ENCODE results near the gene MMEL1.
"Not testable (repeated sequence)": the region's sequence is repeated elsewhere in the genome, so short reads cannot be mapped to it uniquely, and the experiment has no call there.

The MMEL1 gene

DNA sequence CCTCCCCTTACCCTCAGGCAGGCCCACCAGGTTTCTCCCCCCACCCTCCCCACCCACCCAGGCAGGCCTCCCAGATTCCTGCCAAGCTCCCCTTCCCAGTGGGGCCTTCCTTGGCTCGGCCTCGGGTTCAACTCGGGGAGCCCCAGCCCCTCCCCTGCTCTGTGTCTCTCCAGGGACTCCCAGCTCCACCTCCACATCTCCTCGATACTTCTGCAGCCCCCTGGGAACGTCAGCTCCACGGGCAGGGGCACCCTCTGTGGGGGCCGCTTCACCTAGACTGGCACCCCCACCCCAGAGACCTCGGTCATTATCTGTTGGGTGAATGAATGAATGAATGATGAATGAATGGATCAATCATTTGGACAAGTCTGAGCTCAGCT, 775 bp downstream of the MMEL1 start:
- Histone ChIP-seq H3K4me1 (ENCODE audit: insufficient read depth, low read length) (no peaks in the 10 kb centered on the region), H3K36me3 (ENCODE audit: insufficient read depth, low read length) (no peaks in the 10 kb centered on the region), H3K27ac (ENCODE audit: low read depth, low read length) (no peak overlapping the region), H3K9ac (ENCODE audit: low read depth, low read length) (no peak overlapping the region), H3K9me3 (ENCODE audit: insufficient read depth, low read depth, low read length) (peaks cover 23% of the 10 kb centered on the region), H3K27me3 (ENCODE audit: insufficient read depth, low read length) (peaks cover 34% of the 10 kb centered on the region), H3K4me3 (ENCODE audit: low read length) (no peak overlapping the region)
- WGBS: 89% methylated on average over 8 of the region's 8 CpGs

DNA sequence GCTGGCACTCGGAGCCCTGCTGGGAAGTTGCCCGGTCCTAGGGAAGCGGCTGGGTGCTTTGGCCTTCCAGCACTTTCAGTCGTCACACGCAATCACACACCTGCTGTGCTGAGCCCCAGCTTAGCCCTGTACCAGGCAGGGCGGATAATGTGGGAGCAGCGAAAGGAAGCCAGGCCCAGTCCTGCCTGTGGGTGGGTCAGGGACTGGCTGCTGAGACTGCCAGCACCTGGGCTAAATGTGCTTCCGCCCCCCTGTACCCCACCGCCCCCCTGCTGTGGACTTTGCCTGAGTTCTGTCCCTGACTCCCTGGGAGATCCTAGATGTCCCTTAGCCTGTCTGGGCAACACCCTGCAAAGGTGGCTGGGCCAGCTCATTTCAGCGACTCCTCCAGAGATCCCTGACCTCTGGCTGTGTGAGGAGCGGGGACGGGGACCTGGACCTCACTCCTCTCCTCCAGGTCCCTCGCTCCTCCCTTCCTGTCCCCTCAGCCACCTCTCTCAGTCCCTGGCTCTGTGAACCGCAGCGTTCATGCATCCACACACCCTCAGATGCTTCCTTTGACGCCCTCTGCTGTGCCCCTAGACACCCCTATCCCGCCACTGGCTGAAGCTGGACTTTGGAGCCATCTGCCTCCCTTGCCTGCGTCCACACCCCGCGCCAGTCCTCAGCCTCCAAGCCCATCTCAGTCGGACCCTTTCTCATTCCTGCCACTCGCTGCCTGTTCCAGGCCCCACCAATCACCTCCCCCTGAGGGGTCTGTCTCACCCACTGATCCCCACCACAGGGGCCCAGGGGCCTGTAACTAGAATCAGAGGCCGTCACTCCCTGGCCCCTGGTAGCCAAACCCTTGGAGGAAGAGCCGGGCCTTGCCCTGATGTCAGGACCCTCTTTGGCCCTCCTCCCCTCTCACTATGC, 1.4 kb downstream of the MMEL1 start:
- H3K9ac ChIP-seq (ENCODE audit: low read depth, low read length): no peak overlapping the region
- no peaks in the 10 kb centered on the region for H3K4me1 ChIP-seq (ENCODE audit: insufficient read depth, low read length)
- H3K9me3 ChIP-seq (ENCODE audit: insufficient read depth, low read depth, low read length): peaks cover 17% of the 10 kb centered on the region
- 90% methylated on average over 24 of the region's 24 CpGs for WGBS
- H3K27me3 ChIP-seq (ENCODE audit: insufficient read depth, low read length): peaks cover 41% of the 10 kb centered on the region
- no peak overlapping the region for H3K27ac ChIP-seq (ENCODE audit: low read depth, low read length)
- no peak overlapping the region for H3K4me3 ChIP-seq (ENCODE audit: low read length)
- no peaks in the 10 kb centered on the region for H3K36me3 ChIP-seq (ENCODE audit: insufficient read depth, low read length)

DNA sequence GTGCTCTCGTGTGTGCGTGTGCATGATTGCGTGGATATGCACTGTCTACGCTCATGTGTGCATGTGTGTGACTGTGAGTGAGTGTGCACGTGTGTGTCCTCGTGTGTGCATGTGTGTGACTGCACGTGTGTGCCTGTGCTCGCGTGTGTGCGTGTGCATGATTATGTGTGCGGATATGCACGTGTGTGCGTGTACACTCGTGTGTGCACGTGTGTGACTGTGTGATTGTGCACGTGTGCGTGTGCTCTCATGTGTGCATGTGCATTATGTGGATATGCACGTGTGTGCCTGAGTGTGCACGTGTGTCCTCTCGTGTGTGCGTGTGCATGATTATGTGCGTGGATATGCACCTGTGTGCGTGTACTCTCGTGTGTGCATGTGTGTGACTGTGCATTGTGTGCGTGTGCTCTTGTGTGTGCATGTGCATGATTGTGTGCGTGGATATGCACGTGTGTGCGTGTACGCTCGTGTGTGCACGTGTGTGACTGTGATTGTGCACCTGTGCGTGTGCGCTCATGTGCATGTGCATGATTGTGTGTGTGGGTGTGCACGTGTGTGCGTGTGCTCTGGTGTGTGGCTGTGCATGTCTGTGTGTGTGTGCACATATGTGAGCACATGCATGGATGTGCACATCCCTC, 2.2 kb downstream of the MMEL1 start:
- Histone ChIP-seq H3K27ac (ENCODE audit: low read depth, low read length) (no peak overlapping the region), H3K27me3 (ENCODE audit: insufficient read depth, low read length) (peaks cover 49% of the 10 kb centered on the region), H3K4me1 (ENCODE audit: insufficient read depth, low read length) (no peaks in the 10 kb centered on the region), H3K4me3 (ENCODE audit: low read length) (no peak overlapping the region), H3K9ac (ENCODE audit: low read depth, low read length) (no peak overlapping the region), H3K36me3 (ENCODE audit: insufficient read depth, low read length) (no peaks in the 10 kb centered on the region), H3K9me3 (ENCODE audit: insufficient read depth, low read depth, low read length) (peaks cover 11% of the 10 kb centered on the region; the same call in 1 of the 2 replicates)
- WGBS: 93% methylated on average over 35 of the region's 35 CpGs

DNA sequence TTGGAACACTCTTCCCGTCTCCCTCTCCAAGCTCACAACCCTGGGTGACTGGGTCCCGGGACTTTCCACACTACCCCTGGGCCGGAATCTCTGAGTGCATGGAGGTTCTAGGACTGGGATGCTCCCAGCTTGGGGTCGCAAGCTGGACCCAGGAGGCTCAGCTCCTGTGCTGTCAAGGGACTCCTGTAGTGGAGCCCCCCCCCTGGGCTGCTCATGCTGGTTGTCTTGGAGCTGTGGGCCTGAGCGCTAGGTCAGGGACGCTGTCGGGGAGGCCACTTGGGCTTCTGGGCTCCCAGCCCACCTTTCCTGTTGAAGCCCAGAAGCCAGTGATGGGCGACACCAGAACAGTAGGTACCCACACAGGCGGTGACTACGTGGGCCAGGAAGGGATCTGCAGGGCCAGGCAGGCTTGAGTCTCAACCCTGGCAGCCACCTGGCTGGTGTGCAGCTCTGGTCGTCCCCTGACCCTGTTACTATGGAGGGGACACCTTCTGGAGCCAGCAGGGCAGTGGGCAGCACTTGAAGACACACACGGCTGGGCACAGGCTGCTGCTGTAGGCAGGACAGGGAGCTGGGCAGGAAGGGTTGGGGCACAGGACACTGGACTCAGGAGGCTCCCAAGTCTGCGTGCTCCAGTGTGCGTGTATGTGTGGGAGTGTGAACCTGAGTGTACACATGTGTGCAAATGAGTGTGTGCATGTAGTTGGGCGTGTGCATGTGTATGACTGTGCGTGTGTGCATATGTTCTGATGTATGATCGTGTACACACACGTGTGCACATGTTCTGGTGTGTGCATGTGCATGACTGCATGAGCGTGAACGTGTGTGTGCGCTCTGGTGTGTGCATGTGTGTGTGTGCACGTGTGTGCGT, 3.0 kb downstream of the MMEL1 start:
- Histone ChIP-seq H3K27ac (ENCODE audit: low read depth, low read length) (no peak overlapping the region), H3K36me3 (ENCODE audit: insufficient read depth, low read length) (no peaks in the 10 kb centered on the region), H3K9ac (ENCODE audit: low read depth, low read length) (no peak overlapping the region), H3K4me1 (ENCODE audit: insufficient read depth, low read length) (no peaks in the 10 kb centered on the region), H3K9me3 (ENCODE audit: insufficient read depth, low read depth, low read length) (peaks cover 11% of the 10 kb centered on the region; the same call in 1 of the 2 replicates), H3K4me3 (ENCODE audit: low read length) (peak overlapping the region; percentile 30; the same call in 1 of the 2 replicates), H3K27me3 (ENCODE audit: insufficient read depth, low read length) (peaks cover 49% of the 10 kb centered on the region)
- 89% methylated on average over 23 of the region's 23 CpGs for WGBS

DNA sequence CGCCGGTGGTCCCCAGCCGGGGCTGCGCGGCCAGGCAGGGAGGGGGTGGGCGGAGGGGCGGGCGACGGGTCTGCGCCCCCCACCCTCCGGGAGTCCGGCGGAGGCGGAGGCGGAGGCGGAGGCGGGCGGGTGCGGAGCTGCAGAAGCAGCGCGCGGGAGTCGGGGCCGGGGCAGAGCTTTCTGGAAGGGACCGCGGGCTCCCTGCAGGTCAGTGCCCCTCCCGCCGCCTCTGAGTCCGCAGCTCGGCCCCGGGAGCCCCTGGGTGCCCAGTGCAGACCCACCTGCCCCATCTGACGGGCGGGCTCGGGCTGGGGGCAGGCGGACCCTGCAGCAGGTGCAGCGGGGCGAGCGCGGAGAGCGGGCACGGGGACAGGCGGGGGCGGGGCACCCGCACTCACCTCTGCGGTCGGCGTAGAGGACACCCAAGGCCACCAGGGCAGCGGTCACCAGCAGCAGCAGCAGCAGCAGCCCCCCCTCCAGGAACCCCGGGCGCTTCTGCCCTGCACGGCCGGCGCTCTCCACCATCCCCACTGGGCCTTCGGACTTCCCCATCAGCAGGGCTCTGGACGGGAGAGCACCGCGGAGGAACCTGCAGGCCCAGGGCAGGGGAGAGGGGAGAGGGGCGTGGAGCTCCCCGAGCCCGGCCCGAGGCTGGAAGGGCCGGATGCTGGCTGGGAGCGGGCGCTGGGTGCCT, 3.7 kb downstream of the MMEL1 start:
- Histone ChIP-seq H3K9me3 (ENCODE audit: insufficient read depth, low read depth, low read length) (peaks cover 11% of the 10 kb centered on the region; the same call in 1 of the 2 replicates), H3K9ac (ENCODE audit: low read depth, low read length) (no peak overlapping the region), H3K4me3 (ENCODE audit: low read length) (peak overlapping the region; percentile 30), H3K27me3 (ENCODE audit: insufficient read depth, low read length) (peaks cover 49% of the 10 kb centered on the region), H3K27ac (ENCODE audit: low read depth, low read length) (no peak overlapping the region), H3K4me1 (ENCODE audit: insufficient read depth, low read length) (no peaks in the 10 kb centered on the region), H3K36me3 (ENCODE audit: insufficient read depth, low read length) (no peaks in the 10 kb centered on the region)
- 62% methylated on average over 64 of the region's 64 CpGs for WGBS

DNA sequence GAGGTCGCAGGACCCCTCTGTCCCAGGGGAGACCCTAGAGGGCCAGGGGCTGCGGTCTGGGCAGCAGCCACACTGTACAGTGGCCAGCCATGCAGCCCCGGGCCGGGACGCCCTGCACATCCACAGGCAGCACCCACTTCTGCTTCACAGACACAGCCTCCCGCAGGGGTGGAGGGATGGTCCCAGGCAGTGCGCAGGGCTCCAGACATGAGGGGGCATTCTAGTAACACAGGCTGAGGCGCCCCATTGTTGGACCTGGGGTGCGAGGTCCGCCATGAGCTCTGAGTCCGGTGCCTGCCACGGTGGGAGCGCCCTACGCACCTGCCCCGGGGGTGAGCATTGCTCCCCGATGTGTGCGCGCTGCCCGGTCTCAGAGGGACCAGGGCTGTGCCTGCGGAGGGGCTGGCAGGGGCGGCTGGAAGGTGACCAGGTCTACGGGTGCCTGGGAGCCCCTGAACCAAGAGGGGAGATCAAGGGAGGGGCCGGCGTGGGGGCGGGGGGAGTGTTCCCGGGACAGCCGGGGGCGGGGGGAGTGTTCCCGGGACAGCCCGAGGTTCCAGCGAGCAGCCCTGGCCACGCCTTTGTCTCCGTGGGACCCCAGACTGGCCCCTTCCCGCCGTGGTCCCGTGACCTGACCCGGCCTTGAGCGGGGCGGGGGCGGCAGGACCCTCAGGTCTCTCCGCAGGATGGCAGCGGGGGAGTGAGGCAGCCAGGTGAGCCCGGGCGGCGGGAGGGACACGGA, 4.5 kb downstream of the MMEL1 start:
- H3K27ac ChIP-seq (ENCODE audit: low read depth, low read length): no peak overlapping the region
- H3K27me3 ChIP-seq (ENCODE audit: insufficient read depth, low read length): peaks cover 49% of the 10 kb centered on the region
- 52% methylated on average over 46 of the region's 46 CpGs for WGBS
- H3K9me3 ChIP-seq (ENCODE audit: insufficient read depth, low read depth, low read length): peaks cover 11% of the 10 kb centered on the region; the same call in 1 of the 2 replicates
- H3K4me1 ChIP-seq (ENCODE audit: insufficient read depth, low read length): no peaks in the 10 kb centered on the region
- no peaks in the 10 kb centered on the region for H3K36me3 ChIP-seq (ENCODE audit: insufficient read depth, low read length)
- no peak overlapping the region for H3K9ac ChIP-seq (ENCODE audit: low read depth, low read length)
- peak overlapping the region; percentile 24 for H3K4me3 ChIP-seq (ENCODE audit: low read length)

DNA sequence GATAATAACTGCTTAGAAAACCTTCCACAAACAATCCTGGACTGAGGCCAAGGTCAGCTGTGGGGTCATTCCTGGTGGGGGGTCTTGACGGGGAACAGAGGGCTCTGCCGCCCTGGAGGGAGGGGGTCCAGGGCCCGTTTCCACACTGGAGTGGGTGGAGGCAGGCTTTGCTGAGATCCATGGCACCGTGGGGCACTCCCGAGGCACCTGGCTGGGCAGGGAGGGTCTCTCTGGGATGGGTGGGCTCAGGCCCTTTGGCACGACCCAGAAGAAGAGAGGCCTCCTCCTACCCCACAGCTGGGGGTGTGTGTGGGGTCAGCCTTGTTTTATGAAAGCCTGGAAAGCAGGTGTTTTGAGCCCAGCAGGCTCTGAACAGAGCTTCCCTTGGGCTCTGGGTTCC, 5.1 kb downstream of the MMEL1 start:
- Histone ChIP-seq H3K4me3 (ENCODE audit: low read length) (no peak overlapping the region), H3K27ac (ENCODE audit: low read depth, low read length) (no peak overlapping the region), H3K9ac (ENCODE audit: low read depth, low read length) (no peak overlapping the region), H3K4me1 (ENCODE audit: insufficient read depth, low read length) (no peaks in the 10 kb centered on the region), H3K9me3 (ENCODE audit: insufficient read depth, low read depth, low read length) (peaks cover 11% of the 10 kb centered on the region; the same call in 1 of the 2 replicates), H3K27me3 (ENCODE audit: insufficient read depth, low read length) (peaks cover 49% of the 10 kb centered on the region), H3K36me3 (ENCODE audit: insufficient read depth, low read length) (no peaks in the 10 kb centered on the region)
- WGBS: 66% methylated on average over 5 of the region's 6 CpGs

DNA sequence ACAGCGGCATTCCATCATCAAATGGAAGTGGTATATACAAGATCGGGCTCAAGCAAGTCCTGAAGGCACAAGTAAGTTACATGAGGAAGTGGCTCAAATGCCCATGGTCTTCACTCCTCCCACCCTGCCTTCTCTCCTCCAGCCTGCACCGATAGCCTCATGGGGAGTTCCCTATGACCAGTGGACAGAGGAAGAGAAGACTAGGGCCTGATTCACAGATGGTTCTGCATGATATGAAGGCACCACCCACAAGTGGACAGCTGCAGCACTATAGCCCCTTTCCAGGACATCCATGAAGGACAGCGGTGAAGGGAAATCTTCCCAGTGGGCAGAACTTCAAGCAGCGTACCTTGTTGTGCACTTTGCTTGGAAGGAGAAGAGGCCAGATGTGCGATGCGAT, 7.1 kb downstream of the MMEL1 start:
- H3K9ac ChIP-seq (ENCODE audit: low read depth, low read length); H3K36me3 ChIP-seq (ENCODE audit: insufficient read depth, low read length); H3K4me3 ChIP-seq (ENCODE audit: low read length); H3K27ac ChIP-seq (ENCODE audit: low read depth, low read length); H3K4me1 ChIP-seq (ENCODE audit: insufficient read depth, low read length): not testable (repeated sequence)
- peaks cover 49% of the 10 kb centered on the region for H3K27me3 ChIP-seq (ENCODE audit: insufficient read depth, low read length)
- H3K9me3 ChIP-seq (ENCODE audit: insufficient read depth, low read depth, low read length): peaks cover 22% of the 10 kb centered on the region; the same call in 1 of the 2 replicates
- WGBS: 70% methylated on average over 7 of the region's 7 CpGs

DNA sequence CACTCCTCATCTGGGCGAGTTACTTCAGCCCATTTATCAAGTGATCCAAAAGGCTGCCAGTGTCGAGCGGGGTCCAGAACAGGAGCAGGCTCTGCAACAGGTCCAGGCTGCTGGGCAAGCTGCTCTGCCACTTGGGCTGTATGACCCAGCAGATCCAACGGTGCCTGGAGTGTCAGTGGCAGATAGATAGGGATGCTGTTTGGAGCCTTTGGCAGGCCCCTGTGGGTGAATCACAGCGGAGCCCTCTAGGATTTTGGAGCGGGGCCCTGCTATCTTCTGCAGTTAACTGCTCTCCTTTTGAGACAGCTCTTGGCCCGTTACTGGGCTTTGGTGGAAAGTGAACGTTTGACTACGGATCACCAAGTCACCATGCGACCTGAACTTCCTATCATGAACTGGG, 7.5 kb downstream of the MMEL1 start:
- no peaks in the 10 kb centered on the region for H3K4me1 ChIP-seq (ENCODE audit: insufficient read depth, low read length)
- peaks cover 22% of the 10 kb centered on the region; the same call in 1 of the 2 replicates for H3K9me3 ChIP-seq (ENCODE audit: insufficient read depth, low read depth, low read length)
- WGBS: 84% methylated on average over 10 of the region's 10 CpGs
- H3K9ac ChIP-seq (ENCODE audit: low read depth, low read length): no peak overlapping the region
- H3K27ac ChIP-seq (ENCODE audit: low read depth, low read length): no peak overlapping the region
- H3K27me3 ChIP-seq (ENCODE audit: insufficient read depth, low read length): peaks cover 47% of the 10 kb centered on the region
- no peak overlapping the region for H3K4me3 ChIP-seq (ENCODE audit: low read length)
- H3K36me3 ChIP-seq (ENCODE audit: insufficient read depth, low read length): no peaks in the 10 kb centered on the region

DNA sequence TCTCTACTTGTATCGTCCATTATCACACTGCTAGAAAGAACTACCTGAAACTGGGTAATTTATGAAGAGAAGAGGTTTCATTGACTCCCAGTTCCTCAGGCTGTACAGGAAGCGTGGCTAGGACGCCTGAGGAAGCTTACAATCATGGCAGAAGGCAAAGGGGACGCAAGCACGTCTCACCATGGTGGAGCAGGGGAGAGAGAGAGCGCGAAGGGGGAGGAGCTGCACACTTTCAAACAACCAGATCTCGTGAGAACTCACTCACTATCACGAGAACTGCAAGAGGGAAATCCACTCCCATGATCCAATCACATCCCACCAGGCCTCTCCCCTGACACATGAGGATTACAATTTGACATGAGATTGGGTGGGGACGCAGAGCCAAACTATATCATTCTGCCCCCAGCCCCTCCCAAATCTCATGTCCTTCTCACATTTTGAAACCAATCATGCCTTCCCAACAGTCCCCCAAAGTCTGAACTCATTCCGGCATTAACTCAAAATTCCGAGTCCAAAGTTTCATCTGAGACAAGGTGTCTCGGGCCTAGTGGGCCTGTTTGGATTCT, 8.0 kb downstream of the MMEL1 start:
- Histone ChIP-seq H3K27ac (ENCODE audit: low read depth, low read length) (no peak overlapping the region), H3K9me3 (ENCODE audit: insufficient read depth, low read depth, low read length) (peaks cover 22% of the 10 kb centered on the region; the same call in 1 of the 2 replicates), H3K4me3 (ENCODE audit: low read length) (no peak overlapping the region), H3K27me3 (ENCODE audit: insufficient read depth, low read length) (peaks cover 42% of the 10 kb centered on the region), H3K9ac (ENCODE audit: low read depth, low read length) (no peak overlapping the region), H3K4me1 (ENCODE audit: insufficient read depth, low read length) (no peaks in the 10 kb centered on the region), H3K36me3 (ENCODE audit: insufficient read depth, low read length) (no peaks in the 10 kb centered on the region)
- 78% methylated on average over 11 of the region's 13 CpGs for WGBS

All from HUES64 (cell line).